ENCODE data around the gene SF1. TPM values are rescaled to one million over a fixed set of nuclear protein-coding genes. Genes with fewer than 3 reads are reported as not detected.

Gene SF1
- total and polyA plus RNA-seq, 2 experiments from 2014 or later: 138 to 163 TPM

DNA sequence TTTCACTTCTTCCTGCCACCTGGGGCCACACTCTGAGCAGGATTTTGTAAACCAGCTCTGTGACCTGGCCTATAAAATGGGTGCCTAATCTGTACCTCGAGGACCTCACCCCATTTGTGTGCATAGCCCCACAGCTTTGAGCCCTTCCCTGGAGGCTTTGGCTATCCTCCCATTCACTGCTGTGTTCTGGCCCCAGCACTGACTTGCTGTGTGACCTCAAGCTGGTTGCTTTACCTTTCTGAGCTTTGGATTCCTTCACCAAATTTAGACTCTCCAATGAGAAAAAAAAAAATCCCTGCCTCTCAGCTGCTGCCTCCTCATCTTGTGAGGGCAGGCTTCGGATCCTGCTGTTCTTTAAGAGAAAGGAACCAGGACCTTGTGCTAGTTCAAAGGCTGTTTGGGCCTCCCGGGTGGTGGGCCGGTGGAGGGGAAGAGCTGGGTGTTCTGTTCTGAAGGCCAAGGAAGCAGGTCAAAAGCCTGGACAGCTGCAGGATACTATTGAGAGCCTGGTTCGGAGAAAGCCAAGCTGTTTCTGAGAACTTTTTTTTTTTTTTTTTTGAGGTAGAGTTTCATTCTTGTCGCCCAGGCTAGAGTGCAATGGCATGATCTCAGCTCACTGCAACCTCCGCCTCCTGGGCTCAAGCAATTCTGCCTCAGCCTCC is 17.5 kb downstream of the SF1 start:
- WGBS (ENCODE audit: low lambda C conversion rate, missing lambda C conversion rate): 81% methylated on average over 7 of the region's 7 CpGs
- peaks cover 6% of the 10 kb centered on the region for H3K36me3 ChIP-seq (replicated peaks; ENCODE audit: insufficient read depth, low read depth)
- H4K20me1 ChIP-seq (ENCODE audit: insufficient read depth, poor library complexity, severe bottlenecking): peaks cover 35% of the 10 kb centered on the region
- no peak overlapping the region for H3K4me2 ChIP-seq
- DNase-seq (ENCODE audit: low spot score): no peak
- no peak overlapping the region for H2AFZ ChIP-seq
- no peaks in the 10 kb centered on the region for H3K9me3 ChIP-seq (ENCODE audit: low read depth)
- no peak overlapping the region for H3K27ac ChIP-seq
- no peaks in the 10 kb centered on the region for H3K79me2 ChIP-seq
- peaks cover 9% of the 10 kb centered on the region for H3K4me1 ChIP-seq (ENCODE audit: insufficient read depth)
- H3K9me2 ChIP-seq (replicated peaks; ENCODE audit: insufficient read depth): no peaks in the 10 kb centered on the region
- no peaks in the 10 kb centered on the region for H3K27me3 ChIP-seq
- TF ChIP-seq CTCF (IDR thresholded peaks at IDR 0.05; ENCODE audit: poor library complexity): no peak
- TF ChIP-seq EZH2phosphoT487 (IDR thresholded peaks at IDR 0.05; ENCODE audit: low read depth, severe bottlenecking, unreplicated experiment): no peak
- TF ChIP-seq EZH2 (IDR thresholded peaks at IDR 0.05; ENCODE audit: borderline replicate concordance): no peak
- H3K4me3 ChIP-seq: no peak overlapping the region

DNA sequence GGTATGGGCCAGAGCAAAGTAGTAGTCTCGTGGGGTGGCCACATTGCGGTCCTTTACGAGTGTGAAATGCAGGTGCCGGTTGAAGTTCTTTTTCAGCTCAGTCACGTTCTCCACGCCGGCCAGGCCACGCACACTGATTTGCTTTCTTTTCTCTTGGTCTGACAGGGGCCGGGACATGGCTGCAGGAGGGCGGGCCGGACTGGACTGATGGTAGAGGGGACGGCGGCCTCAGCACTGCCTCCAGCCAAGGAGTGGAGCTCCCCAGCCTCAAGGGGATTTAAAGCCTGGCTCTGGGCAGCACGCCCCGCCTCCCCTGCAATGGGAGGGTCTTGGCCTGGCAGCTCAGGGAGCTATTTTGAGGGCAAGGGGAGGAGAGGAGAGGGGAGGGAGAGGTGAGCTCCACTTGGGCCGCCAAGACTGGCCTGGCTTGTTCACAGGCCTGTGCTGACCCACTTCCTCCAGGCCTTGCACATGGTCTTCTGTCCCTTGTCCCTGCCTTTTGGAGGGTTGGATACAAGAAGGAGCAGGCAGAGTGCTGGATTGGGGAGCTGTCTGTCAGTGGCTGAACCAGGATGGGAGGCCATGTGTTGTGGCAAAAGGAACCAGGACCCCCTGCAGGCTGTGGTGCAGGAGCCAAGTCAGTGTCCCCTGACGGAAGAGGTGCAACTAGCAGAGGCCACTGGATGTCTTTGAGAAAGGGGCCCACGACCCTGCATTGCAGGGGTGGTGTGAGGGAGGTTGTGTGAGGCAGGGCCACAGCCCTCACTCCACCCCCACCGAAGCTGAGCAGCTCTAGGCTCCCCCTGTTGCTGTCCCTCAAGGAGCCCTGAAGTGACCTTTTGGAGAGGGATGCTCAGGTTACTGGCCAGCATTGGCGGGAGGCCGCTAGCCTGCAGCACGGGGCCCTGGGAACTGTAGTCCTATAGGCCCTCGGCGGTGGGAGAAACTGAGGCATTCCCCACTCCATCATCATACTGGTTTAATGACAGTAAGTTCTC is 18.3 kb downstream of the SF1 start, which contains the start of gene PYGM:
Gene PYGM, minus strand, starts transcription at position 253 of the 998 bp plus-strand sequence. Its CDS starts 76 bp downstream, at position 177.
- H3K4me1 ChIP-seq (ENCODE audit: insufficient read depth): peaks cover 9% of the 10 kb centered on the region
- H3K9me2 ChIP-seq (replicated peaks; ENCODE audit: insufficient read depth): no peaks in the 10 kb centered on the region
- DNase-seq (ENCODE audit: low spot score): peak; percentile 66
- H3K36me3 ChIP-seq (replicated peaks; ENCODE audit: insufficient read depth, low read depth): peaks cover 2% of the 10 kb centered on the region
- no peaks in the 10 kb centered on the region for H3K79me2 ChIP-seq
- TF ChIP-seq EZH2 (IDR thresholded peaks at IDR 0.05; ENCODE audit: borderline replicate concordance): no peak
- no peak for TF ChIP-seq EZH2phosphoT487 (IDR thresholded peaks at IDR 0.05; ENCODE audit: low read depth, severe bottlenecking, unreplicated experiment)
- TF ChIP-seq CTCF (IDR thresholded peaks at IDR 0.05; ENCODE audit: poor library complexity): no peak
- H2AFZ ChIP-seq: no peak within 1 kb of the TSS
- H4K20me1 ChIP-seq (ENCODE audit: insufficient read depth, poor library complexity, severe bottlenecking): peaks cover 27% of the 10 kb centered on the region
- H3K27me3 ChIP-seq: no peaks in the 10 kb centered on the region
- no peaks in the 10 kb centered on the region for H3K9me3 ChIP-seq (ENCODE audit: low read depth)
- H3K27ac ChIP-seq: no peak within 1 kb of the TSS
- WGBS (ENCODE audit: low lambda C conversion rate, missing lambda C conversion rate): 41% methylated on average over 22 of the region's 24 CpGs
- H3K4me3 ChIP-seq: no peak within 1 kb of the TSS
- H3K4me2 ChIP-seq: no peak within 1 kb of the TSS

GRCh38 chr11:64759131-64759721 is 19.1 kb downstream of the SF1 start:
- H3K4me1 ChIP-seq (ENCODE audit: insufficient read depth): peaks cover 9% of the 10 kb centered on the region
- no peak for DNase-seq (ENCODE audit: low spot score)
- WGBS (ENCODE audit: low lambda C conversion rate, missing lambda C conversion rate): 70% methylated on average over 16 of the region's 21 CpGs
- H3K9me3 ChIP-seq (ENCODE audit: low read depth): no peaks in the 10 kb centered on the region
- no peak overlapping the region for H3K4me3 ChIP-seq
- TF ChIP-seq EZH2 (IDR thresholded peaks at IDR 0.05; ENCODE audit: borderline replicate concordance) (no peak), EZH2phosphoT487 (IDR thresholded peaks at IDR 0.05; ENCODE audit: low read depth, severe bottlenecking, unreplicated experiment) (no peak), CTCF (IDR thresholded peaks at IDR 0.05; ENCODE audit: poor library complexity) (no peak)
- no peaks in the 10 kb centered on the region for H3K79me2 ChIP-seq
- no peak overlapping the region for H3K27ac ChIP-seq
- no peaks in the 10 kb centered on the region for H3K27me3 ChIP-seq
- no peaks in the 10 kb centered on the region for H3K36me3 ChIP-seq (replicated peaks; ENCODE audit: insufficient read depth, low read depth)
- H3K4me2 ChIP-seq: no peak overlapping the region
- H3K9me2 ChIP-seq (replicated peaks; ENCODE audit: insufficient read depth): no peaks in the 10 kb centered on the region
- H4K20me1 ChIP-seq (ENCODE audit: insufficient read depth, poor library complexity, severe bottlenecking): peaks cover 19% of the 10 kb centered on the region
- H2AFZ ChIP-seq: no peak overlapping the region
